ENCODE data around the gene RPS15. TPM values are rescaled to one million over a fixed set of nuclear protein-coding genes. Genes with fewer than 3 reads are reported as not detected.
A peak's percentile ranks its signal among the peaks of the same experiment; 100 is the strongest.

RPS15 gene
- total and polyA plus RNA-seq, 4 donors: 296 to 954 (median 414) TPM

DNA sequence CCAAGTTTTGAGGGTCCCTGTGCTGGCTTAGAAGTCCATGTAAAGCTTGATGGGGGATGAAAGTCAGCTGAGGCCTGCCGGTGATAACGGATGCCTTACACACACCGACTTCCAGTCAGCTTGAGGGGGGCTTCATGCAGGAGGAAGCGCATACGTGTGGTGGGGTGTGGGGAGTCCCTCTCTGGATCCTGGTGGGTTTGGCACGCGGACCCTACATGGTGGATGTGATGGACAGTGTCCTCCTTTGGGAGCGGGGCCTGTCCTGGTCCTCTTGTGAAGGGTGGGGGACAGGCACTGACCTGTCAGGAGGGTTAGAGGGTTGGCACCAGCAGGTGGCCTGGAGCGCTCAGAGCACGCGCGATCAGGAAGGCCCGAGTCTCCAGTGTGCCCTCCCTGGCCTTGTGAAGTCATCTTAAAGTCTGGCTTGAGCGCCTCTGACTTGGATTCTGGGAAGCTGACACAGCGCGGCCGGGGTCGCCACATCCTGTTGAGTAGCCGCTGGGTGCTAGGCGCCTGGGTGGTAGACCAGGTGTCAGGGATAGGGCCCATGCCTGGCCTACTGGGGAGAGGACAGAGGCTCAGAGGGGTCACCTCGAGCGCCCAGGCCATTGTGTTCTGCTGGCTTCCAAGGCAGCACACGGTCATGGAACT is 27.9 kb upstream of the RPS15 start:
- peaks cover 33 to 60% (median 53%) of the 10 kb centered on the region in 4 donors for H3K4me1 ChIP-seq (ENCODE audit: control insufficient read depth in 4 of 4, insufficient read depth in 4 of 4, low read length in 3 of 4)
- H3K9ac ChIP-seq (ENCODE audit: low read depth in 1 of 2, low read length in 2 of 2): no peak overlapping the region
- 77% methylated on average over 23 of the region's 23 CpGs for WGBS
- H3K27ac ChIP-seq (ENCODE audit: low read depth in 1 of 2, low read length in 2 of 2): peak overlapping the region in 1 of 2 donors; percentile 67
- H3K4me3 ChIP-seq (ENCODE audit: low read depth in 1 of 3, low read length in 3 of 3): no peak overlapping the region
- H3K9me3 ChIP-seq (ENCODE audit: control insufficient read depth in 4 of 4, low read length in 3 of 4): no peaks in the 10 kb centered on the region
- TF ChIP-seq, protein P1, sequence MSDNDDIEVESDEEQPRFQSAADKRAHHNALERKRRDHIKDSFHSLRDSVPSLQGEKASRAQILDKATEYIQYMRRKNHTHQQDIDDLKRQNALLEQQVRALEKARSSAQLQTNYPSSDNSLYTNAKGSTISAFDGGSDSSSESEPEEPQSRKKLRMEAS (IDR thresholded peaks at IDR 0.05): no peak
- TF ChIP-seq EGR1 (IDR thresholded peaks at IDR 0.05; ENCODE audit: low read depth in 2 of 2) (no peak), HNF4A (conservative IDR thresholded peaks at IDR 0.05) (no peak), RAD21 (IDR thresholded peaks at IDR 0.05) (no peak), YY1 (IDR thresholded peaks at IDR 0.05) (no peak)
- TF ChIP-seq, protein P2, sequence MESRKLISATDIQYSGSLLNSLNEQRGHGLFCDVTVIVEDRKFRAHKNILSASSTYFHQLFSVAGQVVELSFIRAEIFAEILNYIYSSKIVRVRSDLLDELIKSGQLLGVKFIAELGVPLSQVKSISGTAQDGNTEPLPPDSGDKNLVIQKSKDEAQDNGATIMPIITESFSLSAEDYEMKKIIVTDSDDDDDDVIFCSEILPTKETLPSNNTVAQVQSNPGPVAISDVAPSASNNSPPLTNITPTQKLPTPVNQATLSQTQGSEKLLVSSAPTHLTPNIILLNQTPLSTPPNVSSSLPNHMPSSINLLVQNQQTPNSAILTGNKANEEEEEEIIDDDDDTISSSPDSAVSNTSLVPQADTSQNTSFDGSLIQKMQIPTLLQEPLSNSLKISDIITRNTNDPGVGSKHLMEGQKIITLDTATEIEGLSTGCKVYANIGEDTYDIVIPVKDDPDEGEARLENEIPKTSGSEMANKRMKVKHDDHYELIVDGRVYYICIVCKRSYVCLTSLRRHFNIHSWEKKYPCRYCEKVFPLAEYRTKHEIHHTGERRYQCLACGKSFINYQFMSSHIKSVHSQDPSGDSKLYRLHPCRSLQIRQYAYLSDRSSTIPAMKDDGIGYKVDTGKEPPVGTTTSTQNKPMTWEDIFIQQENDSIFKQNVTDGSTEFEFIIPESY (IDR thresholded peaks at IDR 0.05): no peak
- no peak for DNase-seq (ENCODE audit: low spot score)
- H3K27me3 ChIP-seq (ENCODE audit: control insufficient read depth in 4 of 4, insufficient read depth in 4 of 4, low read length in 3 of 4): no peaks in the 10 kb centered on the region
- peaks cover 0 to 5% (median 0%) of the 10 kb centered on the region in 4 donors for H3K36me3 ChIP-seq (ENCODE audit: control insufficient read depth in 4 of 4, insufficient read depth in 3 of 4, low read depth in 1 of 4, low read length in 3 of 4)

DNA sequence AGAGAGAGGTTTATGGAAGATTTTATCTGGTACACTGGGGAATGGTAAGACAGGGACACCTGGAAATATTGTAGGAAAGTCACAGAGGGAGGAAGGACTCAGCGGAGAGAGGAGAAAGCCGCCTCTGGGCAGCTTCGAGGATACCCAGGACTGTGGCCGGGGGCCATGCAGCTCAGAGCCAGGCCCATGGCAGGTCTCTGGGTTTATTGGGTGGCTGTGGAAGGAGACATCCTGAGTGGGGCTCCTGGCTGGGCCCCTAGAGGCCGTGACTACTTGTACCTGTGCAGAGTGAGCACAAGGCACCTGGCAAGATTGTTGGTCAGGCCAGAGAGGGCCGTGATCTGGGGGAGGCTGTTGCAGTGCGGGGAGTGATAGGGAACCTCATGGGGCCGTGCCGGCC is 27.4 kb upstream of the RPS15 start:
- no peak overlapping the region for H3K4me3 ChIP-seq (ENCODE audit: low read depth in 1 of 3, low read length in 3 of 3)
- peak overlapping the region in 1 of 2 donors; percentile 6 for H3K9ac ChIP-seq (ENCODE audit: low read depth in 1 of 2, low read length in 2 of 2)
- peaks cover 0 to 5% (median 0%) of the 10 kb centered on the region in 4 donors for H3K36me3 ChIP-seq (ENCODE audit: control insufficient read depth in 4 of 4, insufficient read depth in 3 of 4, low read depth in 1 of 4, low read length in 3 of 4)
- TF ChIP-seq FOXA2 (IDR thresholded peaks at IDR 0.05) (no peak), YY1 (IDR thresholded peaks at IDR 0.05) (no peak), SP1 (IDR thresholded peaks at IDR 0.05) (no peak), FOXA1 (IDR thresholded peaks at IDR 0.05) (no peak), NR2F2 (IDR thresholded peaks at IDR 0.05) (no peak), JUND (IDR thresholded peaks at IDR 0.05) (no peak), TAF1 (conservative IDR thresholded peaks at IDR 0.05) (no peak), CTCF (IDR thresholded peaks at IDR 0.05; ENCODE audit: low read depth, low read length, missing input control) (no peak), HNF4G (IDR thresholded peaks at IDR 0.05) (no peak), REST (IDR thresholded peaks at IDR 0.05) (no peak)
- TF ChIP-seq, protein P2 (IDR thresholded peaks at IDR 0.05): no peak
- TF ChIP-seq, protein P3, sequence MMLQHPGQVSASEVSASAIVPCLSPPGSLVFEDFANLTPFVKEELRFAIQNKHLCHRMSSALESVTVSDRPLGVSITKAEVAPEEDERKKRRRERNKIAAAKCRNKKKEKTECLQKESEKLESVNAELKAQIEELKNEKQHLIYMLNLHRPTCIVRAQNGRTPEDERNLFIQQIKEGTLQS (IDR thresholded peaks at IDR 0.05): no peak
- TF ChIP-seq, protein P1 (IDR thresholded peaks at IDR 0.05): no peak
- H3K27me3 ChIP-seq (ENCODE audit: control insufficient read depth in 4 of 4, insufficient read depth in 4 of 4, low read length in 3 of 4): no peaks in the 10 kb centered on the region
- peak overlapping the region; percentile 62 to 67 for H3K27ac ChIP-seq (ENCODE audit: low read depth in 1 of 2, low read length in 2 of 2)
- no peak for DNase-seq (ENCODE audit: low spot score)
- no peaks in the 10 kb centered on the region for H3K9me3 ChIP-seq (ENCODE audit: control insufficient read depth in 4 of 4, low read length in 3 of 4)
- H3K4me1 ChIP-seq (ENCODE audit: control insufficient read depth in 4 of 4, insufficient read depth in 4 of 4, low read length in 3 of 4): peaks cover 34 to 64% (median 56%) of the 10 kb centered on the region in 4 donors
- 86% methylated on average over 9 of the region's 9 CpGs for WGBS
